C4-2B (cell line): Measurements from ENCODE around the gene TMEM61.

ENCODE experiments used
- H3K27ac ChIP-seq: fragments of 450-650 bp; 2 replicates; pipeline ENCODE4 v1.5.1; 2017
- ZFX ChIP-seq: fragments of 450-650 bp; IDR thresholded peaks from 2 replicates; pipeline ENCODE4 v1.6.1; 2017
- TF ChIP-seq, protein P1 (sequence below): fragments of 450-650 bp; conservative IDR thresholded peaks from 2 replicates; pipeline ENCODE4 v1.5.1; 2017; ENCODE audit warnings: mild to moderate bottlenecking

The TMEM61 gene

GRCh38 chr1:54973205-54973921, 7.1 kb upstream of the TMEM61 start:
- no peak for TF ChIP-seq ZFX
- TF ChIP-seq, protein P1, sequence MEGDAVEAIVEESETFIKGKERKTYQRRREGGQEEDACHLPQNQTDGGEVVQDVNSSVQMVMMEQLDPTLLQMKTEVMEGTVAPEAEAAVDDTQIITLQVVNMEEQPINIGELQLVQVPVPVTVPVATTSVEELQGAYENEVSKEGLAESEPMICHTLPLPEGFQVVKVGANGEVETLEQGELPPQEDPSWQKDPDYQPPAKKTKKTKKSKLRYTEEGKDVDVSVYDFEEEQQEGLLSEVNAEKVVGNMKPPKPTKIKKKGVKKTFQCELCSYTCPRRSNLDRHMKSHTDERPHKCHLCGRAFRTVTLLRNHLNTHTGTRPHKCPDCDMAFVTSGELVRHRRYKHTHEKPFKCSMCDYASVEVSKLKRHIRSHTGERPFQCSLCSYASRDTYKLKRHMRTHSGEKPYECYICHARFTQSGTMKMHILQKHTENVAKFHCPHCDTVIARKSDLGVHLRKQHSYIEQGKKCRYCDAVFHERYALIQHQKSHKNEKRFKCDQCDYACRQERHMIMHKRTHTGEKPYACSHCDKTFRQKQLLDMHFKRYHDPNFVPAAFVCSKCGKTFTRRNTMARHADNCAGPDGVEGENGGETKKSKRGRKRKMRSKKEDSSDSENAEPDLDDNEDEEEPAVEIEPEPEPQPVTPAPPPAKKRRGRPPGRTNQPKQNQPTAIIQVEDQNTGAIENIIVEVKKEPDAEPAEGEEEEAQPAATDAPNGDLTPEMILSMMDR = no peak; the same call in 1 of the 2 replicates
- H3K27ac ChIP-seq = no peak overlapping the region

DNA sequence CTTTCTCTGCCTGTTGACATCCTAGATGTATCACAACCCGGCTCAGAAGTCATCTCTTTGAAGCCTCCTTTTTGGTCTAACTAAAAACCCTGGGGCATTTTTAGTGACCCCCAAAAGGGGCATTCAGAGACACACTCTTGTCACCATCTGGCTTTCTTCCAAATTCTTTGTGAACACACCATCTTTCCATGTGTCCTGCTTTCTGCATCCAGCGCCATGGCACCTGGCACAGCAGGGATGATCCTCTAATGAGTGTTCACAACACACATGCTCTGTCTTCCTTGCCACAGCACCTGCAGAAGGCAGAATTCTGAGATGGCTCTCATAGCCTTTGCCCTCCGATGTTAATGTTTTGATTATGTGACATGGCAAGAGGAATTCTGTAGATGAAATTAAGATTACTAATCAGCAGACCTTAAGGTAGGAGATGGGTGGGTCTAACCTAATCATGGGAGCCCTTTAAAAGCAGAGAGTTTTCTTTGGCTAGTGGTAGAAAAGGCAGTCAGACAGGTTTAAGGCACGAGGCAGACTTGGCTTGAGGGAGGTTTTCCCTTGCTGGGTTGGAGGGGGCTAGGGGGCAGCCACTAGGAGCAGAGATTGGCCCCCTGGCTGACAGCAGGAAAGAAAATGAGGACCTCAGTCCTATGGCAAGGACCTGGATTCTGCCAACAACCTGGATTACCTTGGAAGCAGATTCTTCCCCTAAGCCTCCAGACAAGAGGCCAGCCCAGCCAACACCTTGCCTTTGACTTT, 4.9 kb upstream of the TMEM61 start:
- TF ChIP-seq, protein P1 = no peak
- no peak for TF ChIP-seq ZFX
- H3K27ac ChIP-seq = no peak overlapping the region

DNA sequence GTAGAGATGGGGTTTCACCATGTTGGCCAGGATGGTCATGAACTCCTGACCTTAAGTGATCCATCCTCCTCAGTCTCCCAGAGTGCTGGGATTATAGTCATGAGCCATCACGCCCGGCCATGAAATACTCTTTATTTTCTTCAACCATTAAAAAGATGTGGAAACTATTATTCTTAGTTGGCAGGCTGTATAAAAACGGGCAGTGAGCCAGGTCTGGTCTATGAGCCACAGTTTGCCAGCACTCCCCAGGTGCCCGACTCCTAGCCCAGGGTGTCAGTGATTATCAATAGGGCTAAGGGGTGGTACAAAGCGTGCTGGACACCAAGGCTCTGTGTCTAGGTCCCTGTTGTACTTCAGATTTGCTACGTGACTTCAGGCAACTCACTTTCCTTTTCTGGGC, 3.7 kb upstream of the TMEM61 start:
- H3K27ac ChIP-seq = no peak overlapping the region
- TF ChIP-seq, protein P1 = no peak
- TF ChIP-seq ZFX = no peak

DNA sequence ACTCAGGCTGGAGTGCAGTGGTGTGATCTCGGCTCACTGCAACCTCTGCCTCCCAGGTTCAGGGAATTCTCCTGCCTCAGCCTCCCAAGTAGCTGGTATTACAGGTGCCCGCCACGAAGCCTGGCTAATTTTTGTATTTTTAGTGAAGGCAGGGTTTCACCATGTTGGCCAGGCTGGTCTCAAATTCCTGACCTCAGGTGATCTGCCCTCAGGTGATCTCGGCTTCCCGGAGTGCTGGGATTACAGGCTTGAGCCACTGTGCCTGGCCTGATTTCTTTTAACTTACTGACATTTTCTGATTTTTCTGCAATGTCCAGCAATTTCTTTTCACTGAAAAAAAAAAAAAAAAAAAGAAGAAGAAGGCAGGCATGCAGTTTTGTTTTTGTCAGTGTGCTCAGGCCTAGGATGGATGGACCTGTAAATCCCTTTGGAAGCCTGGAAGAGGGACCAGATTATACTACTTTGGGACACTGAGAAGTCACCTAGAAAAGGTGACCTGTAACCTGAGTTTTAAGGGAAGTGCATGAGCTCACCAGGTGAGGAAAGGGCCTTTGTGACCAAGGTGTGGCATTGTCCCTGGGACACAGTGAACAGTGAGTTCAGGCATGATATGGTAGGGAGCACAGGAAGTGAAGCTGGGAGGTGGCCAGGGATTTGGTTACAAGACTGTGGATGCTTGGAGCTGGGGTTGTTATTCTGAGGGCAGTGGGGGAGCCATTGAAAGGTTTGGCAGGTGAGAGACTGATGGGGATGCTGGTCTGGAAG, 2.7 kb upstream of the TMEM61 start:
- H3K27ac ChIP-seq = no peak overlapping the region
- TF ChIP-seq, protein P1 = no peak
- TF ChIP-seq ZFX = no peak

DNA sequence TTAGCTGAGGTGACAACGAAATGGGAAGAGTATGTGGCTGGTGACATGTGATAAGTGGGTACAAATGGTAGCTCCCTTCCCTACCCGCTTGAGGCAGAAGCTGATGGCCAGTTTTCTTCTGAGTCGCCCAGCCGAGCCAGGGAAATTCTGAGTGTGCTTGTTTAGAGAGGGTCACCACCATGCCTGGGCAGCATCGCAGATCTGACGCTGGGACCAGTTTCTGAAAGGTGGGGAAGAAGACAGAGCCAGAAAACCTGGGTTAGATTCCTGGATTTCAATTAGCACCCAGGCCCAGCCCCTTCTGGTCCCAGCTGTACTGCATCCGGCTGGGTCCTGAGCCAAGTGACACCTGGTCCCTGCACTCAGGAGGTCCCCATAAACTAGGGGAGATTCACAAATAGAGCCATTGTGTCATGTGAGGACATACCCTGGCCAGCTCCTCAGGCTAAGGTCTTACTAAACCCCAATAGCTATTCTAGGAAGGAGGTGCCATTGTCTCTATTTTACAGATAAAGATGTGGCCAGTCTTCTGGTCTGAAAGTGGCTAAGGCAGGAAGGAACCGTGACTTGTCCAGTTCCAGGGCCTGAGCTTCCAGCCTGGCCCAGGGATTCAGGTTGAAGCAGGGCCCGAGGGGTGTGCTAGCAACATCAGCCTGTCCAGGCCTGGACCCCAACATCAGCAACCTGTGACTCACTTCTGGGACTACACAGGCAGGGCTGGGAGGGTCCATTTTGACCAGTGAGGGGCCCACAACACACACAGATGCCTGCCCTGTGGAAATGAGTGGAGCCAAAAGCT, 1.7 kb upstream of the TMEM61 start:
- H3K27ac ChIP-seq = no peak overlapping the region
- TF ChIP-seq ZFX = no peak
- TF ChIP-seq, protein P1 = no peak

DNA sequence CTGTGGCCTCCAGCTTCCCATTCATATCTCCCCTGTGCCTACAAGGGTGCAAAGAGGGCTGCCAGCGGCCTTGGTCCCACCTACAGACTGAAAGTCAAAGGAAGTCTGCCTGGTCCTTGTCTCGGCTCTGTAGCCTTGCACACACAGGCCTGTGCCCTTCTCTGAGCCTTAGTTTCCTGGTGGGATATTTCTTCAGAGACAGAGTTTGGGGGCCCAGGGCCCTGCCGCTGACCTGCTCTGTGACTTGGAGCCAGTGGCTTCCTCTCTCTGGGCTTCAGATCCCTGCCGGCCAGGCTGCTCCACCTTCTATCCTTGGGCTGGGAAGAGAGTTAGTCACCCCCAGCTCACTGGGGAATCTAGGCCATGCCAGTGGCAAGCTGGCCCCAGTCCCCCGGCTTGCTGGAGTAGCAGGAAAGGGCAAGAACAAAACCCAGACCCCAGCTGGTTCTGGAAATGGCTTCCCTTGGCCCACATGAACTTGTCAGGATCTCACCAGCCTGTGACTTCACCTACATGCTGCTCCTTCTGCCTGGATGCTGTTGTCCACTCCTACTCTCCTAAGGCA, 1.0 kb upstream of the TMEM61 start:
- TF ChIP-seq ZFX = no peak
- TF ChIP-seq, protein P1 = no peak
- H3K27ac ChIP-seq = no peak overlapping the region
